H1 (cell line): ENCODE measurements around the gene TSC2. TPM values are rescaled to one million over a fixed set of nuclear protein-coding genes. Genes with fewer than 3 reads are reported as not detected.

Source experiments
- polyA plus RNA-seq, 7 experiments: library from polyadenylated mRNA; depleted of rRNA in 3 of 7; stranded (reverse) in 5 of 7; unstranded in 2 of 7; fragments of >200 nt in 5 of 7; fragments of 200-250 nt in 2 of 7; gene quantifications; 1 replicate in 5 of 7; 2 replicates in 1 of 7; 4 replicates in 1 of 7; pipeline versions ENCODE4 v1.2.1 to v1.2.3, GENCODE V29; 2011 to 2013; ENCODE audit warnings: missing spikeins in 2 of 7, mixed read lengths in 2 of 7
- total RNA-seq: library from RNA; stranded (reverse); fragmentation: NEBNext Ultra II Directional; extraction: Animal tissue kit (Norgen Biotek cat#: 25700); gene quantifications from 2 replicates; pipeline ENCODE4 v1.2.1, GENCODE V29; 2021
- TF ChIP-seq, protein P1 (sequence below): fragments of 300-600 bp; sonication (generic); IDR thresholded peaks from 2 replicates; pipeline ENCODE4 v1.7.1; 2012; ENCODE audit warnings: low read length, moderate library complexity, mild to moderate bottlenecking, inconsistent platforms; ENCODE audit not compliant: insufficient replicate concordance

The TSC2 gene
- total and polyA plus RNA-seq, 2 of the 8 experiments (the other 6 are each of a cell fraction or from before 2014, with no cell fraction given), result 65.9 to 96.6 TPM

GRCh38 chr16:2095918-2096582 is 48.3 kb downstream of the TSC2 start (continued):
- TF ChIP-seq, protein P1, sequence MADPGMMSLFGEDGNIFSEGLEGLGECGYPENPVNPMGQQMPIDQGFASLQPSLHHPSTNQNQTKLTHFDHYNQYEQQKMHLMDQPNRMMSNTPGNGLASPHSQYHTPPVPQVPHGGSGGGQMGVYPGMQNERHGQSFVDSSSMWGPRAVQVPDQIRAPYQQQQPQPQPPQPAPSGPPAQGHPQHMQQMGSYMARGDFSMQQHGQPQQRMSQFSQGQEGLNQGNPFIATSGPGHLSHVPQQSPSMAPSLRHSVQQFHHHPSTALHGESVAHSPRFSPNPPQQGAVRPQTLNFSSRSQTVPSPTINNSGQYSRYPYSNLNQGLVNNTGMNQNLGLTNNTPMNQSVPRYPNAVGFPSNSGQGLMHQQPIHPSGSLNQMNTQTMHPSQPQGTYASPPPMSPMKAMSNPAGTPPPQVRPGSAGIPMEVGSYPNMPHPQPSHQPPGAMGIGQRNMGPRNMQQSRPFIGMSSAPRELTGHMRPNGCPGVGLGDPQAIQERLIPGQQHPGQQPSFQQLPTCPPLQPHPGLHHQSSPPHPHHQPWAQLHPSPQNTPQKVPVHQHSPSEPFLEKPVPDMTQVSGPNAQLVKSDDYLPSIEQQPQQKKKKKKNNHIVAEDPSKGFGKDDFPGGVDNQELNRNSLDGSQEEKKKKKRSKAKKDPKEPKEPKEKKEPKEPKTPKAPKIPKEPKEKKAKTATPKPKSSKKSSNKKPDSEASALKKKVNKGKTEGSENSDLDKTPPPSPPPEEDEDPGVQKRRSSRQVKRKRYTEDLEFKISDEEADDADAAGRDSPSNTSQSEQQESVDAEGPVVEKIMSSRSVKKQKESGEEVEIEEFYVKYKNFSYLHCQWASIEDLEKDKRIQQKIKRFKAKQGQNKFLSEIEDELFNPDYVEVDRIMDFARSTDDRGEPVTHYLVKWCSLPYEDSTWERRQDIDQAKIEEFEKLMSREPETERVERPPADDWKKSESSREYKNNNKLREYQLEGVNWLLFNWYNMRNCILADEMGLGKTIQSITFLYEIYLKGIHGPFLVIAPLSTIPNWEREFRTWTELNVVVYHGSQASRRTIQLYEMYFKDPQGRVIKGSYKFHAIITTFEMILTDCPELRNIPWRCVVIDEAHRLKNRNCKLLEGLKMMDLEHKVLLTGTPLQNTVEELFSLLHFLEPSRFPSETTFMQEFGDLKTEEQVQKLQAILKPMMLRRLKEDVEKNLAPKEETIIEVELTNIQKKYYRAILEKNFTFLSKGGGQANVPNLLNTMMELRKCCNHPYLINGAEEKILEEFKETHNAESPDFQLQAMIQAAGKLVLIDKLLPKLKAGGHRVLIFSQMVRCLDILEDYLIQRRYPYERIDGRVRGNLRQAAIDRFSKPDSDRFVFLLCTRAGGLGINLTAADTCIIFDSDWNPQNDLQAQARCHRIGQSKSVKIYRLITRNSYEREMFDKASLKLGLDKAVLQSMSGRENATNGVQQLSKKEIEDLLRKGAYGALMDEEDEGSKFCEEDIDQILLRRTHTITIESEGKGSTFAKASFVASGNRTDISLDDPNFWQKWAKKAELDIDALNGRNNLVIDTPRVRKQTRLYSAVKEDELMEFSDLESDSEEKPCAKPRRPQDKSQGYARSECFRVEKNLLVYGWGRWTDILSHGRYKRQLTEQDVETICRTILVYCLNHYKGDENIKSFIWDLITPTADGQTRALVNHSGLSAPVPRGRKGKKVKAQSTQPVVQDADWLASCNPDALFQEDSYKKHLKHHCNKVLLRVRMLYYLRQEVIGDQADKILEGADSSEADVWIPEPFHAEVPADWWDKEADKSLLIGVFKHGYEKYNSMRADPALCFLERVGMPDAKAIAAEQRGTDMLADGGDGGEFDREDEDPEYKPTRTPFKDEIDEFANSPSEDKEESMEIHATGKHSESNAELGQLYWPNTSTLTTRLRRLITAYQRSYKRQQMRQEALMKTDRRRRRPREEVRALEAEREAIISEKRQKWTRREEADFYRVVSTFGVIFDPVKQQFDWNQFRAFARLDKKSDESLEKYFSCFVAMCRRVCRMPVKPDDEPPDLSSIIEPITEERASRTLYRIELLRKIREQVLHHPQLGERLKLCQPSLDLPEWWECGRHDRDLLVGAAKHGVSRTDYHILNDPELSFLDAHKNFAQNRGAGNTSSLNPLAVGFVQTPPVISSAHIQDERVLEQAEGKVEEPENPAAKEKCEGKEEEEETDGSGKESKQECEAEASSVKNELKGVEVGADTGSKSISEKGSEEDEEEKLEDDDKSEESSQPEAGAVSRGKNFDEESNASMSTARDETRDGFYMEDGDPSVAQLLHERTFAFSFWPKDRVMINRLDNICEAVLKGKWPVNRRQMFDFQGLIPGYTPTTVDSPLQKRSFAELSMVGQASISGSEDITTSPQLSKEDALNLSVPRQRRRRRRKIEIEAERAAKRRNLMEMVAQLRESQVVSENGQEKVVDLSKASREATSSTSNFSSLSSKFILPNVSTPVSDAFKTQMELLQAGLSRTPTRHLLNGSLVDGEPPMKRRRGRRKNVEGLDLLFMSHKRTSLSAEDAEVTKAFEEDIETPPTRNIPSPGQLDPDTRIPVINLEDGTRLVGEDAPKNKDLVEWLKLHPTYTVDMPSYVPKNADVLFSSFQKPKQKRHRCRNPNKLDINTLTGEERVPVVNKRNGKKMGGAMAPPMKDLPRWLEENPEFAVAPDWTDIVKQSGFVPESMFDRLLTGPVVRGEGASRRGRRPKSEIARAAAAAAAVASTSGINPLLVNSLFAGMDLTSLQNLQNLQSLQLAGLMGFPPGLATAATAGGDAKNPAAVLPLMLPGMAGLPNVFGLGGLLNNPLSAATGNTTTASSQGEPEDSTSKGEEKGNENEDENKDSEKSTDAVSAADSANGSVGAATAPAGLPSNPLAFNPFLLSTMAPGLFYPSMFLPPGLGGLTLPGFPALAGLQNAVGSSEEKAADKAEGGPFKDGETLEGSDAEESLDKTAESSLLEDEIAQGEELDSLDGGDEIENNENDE, result no peak
